ENCODE data around the gene LCMT1. TPM values are rescaled to one million over a fixed set of nuclear protein-coding genes. Genes with fewer than 3 reads are reported as not detected.

LCMT1 gene
- polyA plus RNA-seq, 3 donors, result 27.2 to 34.2 (median 33.1) TPM

DNA sequence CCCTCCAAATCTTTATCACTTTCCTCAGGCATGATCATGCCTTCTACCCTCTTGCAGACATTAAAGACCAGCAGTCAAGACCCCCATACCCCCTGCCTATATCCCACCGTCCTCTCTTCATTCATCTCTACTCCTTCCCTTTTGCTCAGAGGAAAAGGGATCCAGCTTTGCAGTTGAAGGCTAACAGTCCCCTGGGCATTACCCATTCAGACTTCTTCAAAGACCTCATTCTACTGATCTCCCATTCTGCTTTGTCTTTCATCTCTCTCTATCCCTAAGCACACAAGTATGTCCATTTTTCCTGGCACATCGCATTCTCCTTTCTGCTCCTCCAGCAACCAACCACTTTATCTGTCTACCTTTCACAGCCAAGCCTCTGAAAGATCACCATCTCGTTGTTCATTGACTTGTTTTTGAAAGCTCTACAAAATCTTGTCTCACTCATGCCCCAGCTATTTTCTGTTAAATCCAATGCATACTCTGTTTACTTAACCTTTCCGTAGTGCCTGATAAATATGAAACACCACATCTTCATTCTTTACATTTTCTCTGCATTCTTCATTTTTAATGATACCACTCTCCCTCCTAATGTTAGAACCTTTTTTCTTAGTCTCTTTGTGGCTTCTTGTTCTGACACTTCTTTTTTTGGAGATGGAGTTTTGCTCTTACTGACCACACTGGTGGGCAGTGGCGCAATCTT is 14.1 kb upstream of the LCMT1 start:
- H3K27me3 Mint-ChIP-seq (ENCODE audit: low read depth in 3 of 3), result peaks cover 0 to 2% (median 0%) of the 10 kb centered on the region in 3 donors
- no peak for DNase-seq
- no peaks in the 10 kb centered on the region for H3K9me3 ChIP-seq (replicated peaks in 1 of 2; ENCODE audit: control insufficient read depth in 1 of 2, insufficient read depth in 1 of 2, low read length in 2 of 2)
- H3K4me3 ChIP-seq (replicated peaks in 1 of 3; ENCODE audit: low read depth in 2 of 3, low read length in 3 of 3), result no peak overlapping the region
- TF ChIP-seq, protein P1, sequence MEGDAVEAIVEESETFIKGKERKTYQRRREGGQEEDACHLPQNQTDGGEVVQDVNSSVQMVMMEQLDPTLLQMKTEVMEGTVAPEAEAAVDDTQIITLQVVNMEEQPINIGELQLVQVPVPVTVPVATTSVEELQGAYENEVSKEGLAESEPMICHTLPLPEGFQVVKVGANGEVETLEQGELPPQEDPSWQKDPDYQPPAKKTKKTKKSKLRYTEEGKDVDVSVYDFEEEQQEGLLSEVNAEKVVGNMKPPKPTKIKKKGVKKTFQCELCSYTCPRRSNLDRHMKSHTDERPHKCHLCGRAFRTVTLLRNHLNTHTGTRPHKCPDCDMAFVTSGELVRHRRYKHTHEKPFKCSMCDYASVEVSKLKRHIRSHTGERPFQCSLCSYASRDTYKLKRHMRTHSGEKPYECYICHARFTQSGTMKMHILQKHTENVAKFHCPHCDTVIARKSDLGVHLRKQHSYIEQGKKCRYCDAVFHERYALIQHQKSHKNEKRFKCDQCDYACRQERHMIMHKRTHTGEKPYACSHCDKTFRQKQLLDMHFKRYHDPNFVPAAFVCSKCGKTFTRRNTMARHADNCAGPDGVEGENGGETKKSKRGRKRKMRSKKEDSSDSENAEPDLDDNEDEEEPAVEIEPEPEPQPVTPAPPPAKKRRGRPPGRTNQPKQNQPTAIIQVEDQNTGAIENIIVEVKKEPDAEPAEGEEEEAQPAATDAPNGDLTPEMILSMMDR (IDR thresholded peaks at IDR 0.05), result no peak
- H3K27ac ChIP-seq (ENCODE audit: low read depth in 1 of 2, low read length in 2 of 2), result no peak overlapping the region
- H4K20me1 ChIP-seq (ENCODE audit: insufficient read depth, low read length), result no peaks in the 10 kb centered on the region
- H3K4me1 ChIP-seq (ENCODE audit: control insufficient read depth in 1 of 2, insufficient read depth in 2 of 2, low read length in 2 of 2), result peaks cover 18 to 22% of the 10 kb centered on the region in 2 donors
- no peak overlapping the region for H3K9ac ChIP-seq (ENCODE audit: insufficient read depth, low read length, poor library complexity, severe bottlenecking)
- H3K27me3 ChIP-seq (ENCODE audit: control insufficient read depth in 2 of 2, insufficient read depth in 2 of 2, low read length in 2 of 2), result no peaks in the 10 kb centered on the region
- peaks cover 20% of the 10 kb centered on the region for H3K4me1 Mint-ChIP-seq
- 37% methylated on average over 3 of the region's 5 CpGs for WGBS (ENCODE audit: insufficient coverage)
- no peaks in the 10 kb centered on the region for H3K36me3 ChIP-seq (replicated peaks in 1 of 2; ENCODE audit: control insufficient read depth in 1 of 2, insufficient read depth in 2 of 2, low read length in 2 of 2)
- no peak overlapping the region for H3K4me3 Mint-ChIP-seq
- H3K79me2 ChIP-seq (ENCODE audit: insufficient read depth, low read length), result no peaks in the 10 kb centered on the region
- intact Hi-C loops (cut with micrococcal nuclease), result no loop called here
- no peaks in the 10 kb centered on the region for H3K9me3 Mint-ChIP-seq
- no peak overlapping the region for H3K27ac Mint-ChIP-seq
- no peaks in the 10 kb centered on the region for H3K36me3 Mint-ChIP-seq
- no peak overlapping the region for H2AFZ ChIP-seq (ENCODE audit: insufficient read depth, low read depth, low read length, poor library complexity, severe bottlenecking)
- no peak overlapping the region for H3K4me2 ChIP-seq (replicated peaks; ENCODE audit: extremely low read depth, low read length, poor library complexity, severe bottlenecking)

DNA sequence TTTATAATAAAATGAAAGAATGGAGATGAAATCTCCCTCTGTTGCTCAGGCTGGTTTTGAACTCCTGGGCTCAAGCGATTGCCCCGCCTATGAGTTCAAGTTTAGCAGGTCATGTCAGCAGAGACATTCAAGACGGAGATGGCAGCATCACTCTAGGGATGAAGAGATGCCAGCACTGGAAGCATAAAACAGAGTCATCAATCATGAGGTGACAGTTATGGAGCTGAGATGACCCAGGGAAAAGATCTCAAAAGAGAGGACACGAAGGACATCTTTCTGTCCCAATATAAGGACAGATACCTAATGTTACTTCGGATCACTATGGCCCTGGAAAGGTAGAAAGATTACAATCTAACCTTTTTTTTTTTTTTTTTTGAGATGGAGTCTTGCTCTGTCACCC is 11.0 kb upstream of the LCMT1 start:
- no peak overlapping the region for H3K4me3 ChIP-seq (replicated peaks in 1 of 3; ENCODE audit: low read depth in 2 of 3, low read length in 3 of 3)
- H3K4me1 ChIP-seq (ENCODE audit: control insufficient read depth in 1 of 2, insufficient read depth in 2 of 2, low read length in 2 of 2), result no peaks in the 10 kb centered on the region
- H3K9me3 ChIP-seq (replicated peaks in 1 of 2; ENCODE audit: control insufficient read depth in 1 of 2, insufficient read depth in 1 of 2, low read length in 2 of 2), result no peaks in the 10 kb centered on the region
- TF ChIP-seq, protein P1 (IDR thresholded peaks at IDR 0.05), result no peak
- Mint-ChIP-seq H3K27ac (no peak overlapping the region), H3K4me1 (no peaks in the 10 kb centered on the region), H3K4me3 (no peak overlapping the region), H3K36me3 (no peaks in the 10 kb centered on the region), H3K27me3 (ENCODE audit: low read depth in 3 of 3) (peaks cover 0 to 2% (median 0%) of the 10 kb centered on the region in 3 donors), H3K9me3 (no peaks in the 10 kb centered on the region)
- DNase-seq, result no peak
- no peak overlapping the region for H2AFZ ChIP-seq (ENCODE audit: insufficient read depth, low read depth, low read length, poor library complexity, severe bottlenecking)
- no peaks in the 10 kb centered on the region for H3K27me3 ChIP-seq (ENCODE audit: control insufficient read depth in 2 of 2, insufficient read depth in 2 of 2, low read length in 2 of 2)
- H3K9ac ChIP-seq (ENCODE audit: insufficient read depth, low read length, poor library complexity, severe bottlenecking), result no peak overlapping the region
- H3K79me2 ChIP-seq (ENCODE audit: insufficient read depth, low read length), result no peaks in the 10 kb centered on the region
- H3K4me2 ChIP-seq (replicated peaks; ENCODE audit: extremely low read depth, low read length, poor library complexity, severe bottlenecking), result no peak overlapping the region
- H3K27ac ChIP-seq (ENCODE audit: low read depth in 1 of 2, low read length in 2 of 2), result no peak overlapping the region
- WGBS (ENCODE audit: insufficient coverage), result 100% methylated on average over 3 of the region's 5 CpGs
- no peaks in the 10 kb centered on the region for H3K36me3 ChIP-seq (replicated peaks in 1 of 2; ENCODE audit: control insufficient read depth in 1 of 2, insufficient read depth in 2 of 2, low read length in 2 of 2)
- intact Hi-C loops (cut with micrococcal nuclease), result no loop called here
- no peaks in the 10 kb centered on the region for H4K20me1 ChIP-seq (ENCODE audit: insufficient read depth, low read length)

Data from CD14-positive monocyte (primary cell).